GM19193 (cell line): ENCODE measurements around the gene KIT.

Experiments
- POLR2A ChIP-seq: IDR thresholded peaks from 4 replicates; pipeline ENCODE4 v1.6.1; 2011; ENCODE audit not compliant: insufficient read depth, insufficient read length; ENCODE audit errors: extremely low read depth

KIT gene

GRCh38 chr4:54657551-54658251 is at the start of gene KIT:
TSS of gene KIT (plus strand) at chr4:54657957. CDS start at chr4:54658015, 58 bp downstream.
- TF ChIP-seq POLR2A = no peak

- no peak for TF ChIP-seq POLR2A
These were observed 48.4 kb upstream of the KIT start for GRCh38 chr4:54609310-54609709.

GRCh38 chr4:54614149-54614548 is 43.6 kb upstream of the KIT start:
- no peak for TF ChIP-seq POLR2A

- no peak for TF ChIP-seq POLR2A
These were observed 37.0 kb upstream of the KIT start for GRCh38 chr4:54620773-54621172.

GRCh38 chr4:54625391-54625790 is 32.4 kb upstream of the KIT start:
- TF ChIP-seq POLR2A = no peak

- no peak for TF ChIP-seq POLR2A
These were observed 31.6 kb upstream of the KIT start for GRCh38 chr4:54626113-54626512.

GRCh38 chr4:54632537-54632936 is 25.2 kb upstream of the KIT start:
- no peak for TF ChIP-seq POLR2A

- no peak for TF ChIP-seq POLR2A
These were observed 22.4 kb upstream of the KIT start for GRCh38 chr4:54635318-54635717.

- no peak for TF ChIP-seq POLR2A
These were observed 20.4 kb upstream of the KIT start for GRCh38 chr4:54637325-54637724.

- TF ChIP-seq POLR2A = no peak
These were observed 14.6 kb upstream of the KIT start for GRCh38 chr4:54643172-54643571.

GRCh38 chr4:54643958-54644751 is 13.6 kb upstream of the KIT start:
- TF ChIP-seq POLR2A = no peak

- TF ChIP-seq POLR2A = no peak
These were observed 11.9 kb upstream of the KIT start for GRCh38 chr4:54645830-54646229.

- no peak for TF ChIP-seq POLR2A
These were observed 10.7 kb upstream of the KIT start for GRCh38 chr4:54647070-54647469.

GRCh38 chr4:54651050-54651449 is 6.7 kb upstream of the KIT start:
- TF ChIP-seq POLR2A = no peak

- TF ChIP-seq POLR2A = no peak
These were observed 3.0 kb upstream of the KIT start for GRCh38 chr4:54654753-54655152.

GRCh38 chr4:54657185-54657550 is 589 bp upstream of the KIT start:
- TF ChIP-seq POLR2A = no peak
